ENCODE results near the gene FAM111A. TPM values are rescaled to one million over a fixed set of nuclear protein-coding genes. Genes with fewer than 3 reads are reported as not detected.

FAM111A gene, protein sequence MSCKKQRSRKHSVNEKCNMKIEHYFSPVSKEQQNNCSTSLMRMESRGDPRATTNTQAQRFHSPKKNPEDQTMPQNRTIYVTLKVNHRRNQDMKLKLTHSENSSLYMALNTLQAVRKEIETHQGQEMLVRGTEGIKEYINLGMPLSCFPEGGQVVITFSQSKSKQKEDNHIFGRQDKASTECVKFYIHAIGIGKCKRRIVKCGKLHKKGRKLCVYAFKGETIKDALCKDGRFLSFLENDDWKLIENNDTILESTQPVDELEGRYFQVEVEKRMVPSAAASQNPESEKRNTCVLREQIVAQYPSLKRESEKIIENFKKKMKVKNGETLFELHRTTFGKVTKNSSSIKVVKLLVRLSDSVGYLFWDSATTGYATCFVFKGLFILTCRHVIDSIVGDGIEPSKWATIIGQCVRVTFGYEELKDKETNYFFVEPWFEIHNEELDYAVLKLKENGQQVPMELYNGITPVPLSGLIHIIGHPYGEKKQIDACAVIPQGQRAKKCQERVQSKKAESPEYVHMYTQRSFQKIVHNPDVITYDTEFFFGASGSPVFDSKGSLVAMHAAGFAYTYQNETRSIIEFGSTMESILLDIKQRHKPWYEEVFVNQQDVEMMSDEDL
- 19.0 and 22.1 TPM in 2 replicates for total RNA-seq (ENCODE audit: low replicate concordance)

DNA sequence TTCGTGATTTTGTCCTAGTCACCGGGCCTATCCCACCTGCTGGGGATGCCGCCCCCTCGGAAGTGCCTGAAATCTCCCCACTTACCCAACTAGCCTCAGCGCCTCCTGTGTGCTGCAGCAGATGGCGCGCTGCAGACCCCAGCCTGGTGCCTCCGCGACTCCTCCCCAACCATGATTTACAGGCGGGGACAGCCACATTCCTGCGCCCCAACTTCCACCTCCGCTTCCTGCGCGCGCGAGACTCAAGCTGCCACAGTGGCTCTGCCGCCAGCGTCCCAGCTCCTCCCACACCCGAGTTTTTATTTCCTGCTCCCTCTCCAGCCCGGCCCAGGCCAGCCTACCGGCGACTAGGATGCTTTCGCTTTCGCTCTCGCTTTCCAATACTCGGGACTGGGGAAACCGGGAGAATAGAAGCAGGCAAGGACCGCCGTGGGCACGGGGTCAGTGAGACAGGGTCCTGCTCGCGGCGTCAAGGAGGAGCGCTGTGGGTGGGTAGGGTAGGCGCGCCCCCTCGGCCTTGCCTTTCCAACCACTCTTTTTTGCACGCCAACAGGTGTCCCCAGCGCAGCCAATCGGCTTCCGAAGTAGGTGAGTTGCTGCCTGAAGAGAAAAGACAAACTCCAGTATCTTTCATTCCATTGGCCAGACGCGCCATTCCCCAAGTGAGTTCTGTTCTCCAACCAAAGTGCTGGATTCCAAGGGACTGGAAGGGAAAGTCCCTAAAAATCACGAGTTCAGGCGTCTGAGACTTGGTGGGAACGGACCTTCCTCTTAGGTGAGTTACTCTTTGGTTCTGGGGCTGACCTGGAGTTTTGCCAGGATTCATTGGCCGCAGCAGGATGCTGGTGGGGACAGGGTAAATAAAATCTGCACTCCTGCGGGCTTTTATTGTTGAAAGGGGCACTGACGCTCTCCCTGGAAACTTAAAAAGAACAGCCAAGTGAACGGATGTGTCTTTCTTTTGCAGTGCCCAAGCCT lies at the start of gene FAM111A:
TSS of gene FAM111A (plus strand) at position 327 of the 978 bp plus-strand sequence. CDS start 6,017 bp downstream, outside the sequence.

GRCh38 chr11:59106363-59107336 lies 36.0 kb upstream of the FAM111A start, which contains the start of gene FAM111B:
Gene FAM111B, plus strand, starts transcription at chr11:59107237. Its CDS starts 2,389 bp downstream, at chr11:59109626.

DNA sequence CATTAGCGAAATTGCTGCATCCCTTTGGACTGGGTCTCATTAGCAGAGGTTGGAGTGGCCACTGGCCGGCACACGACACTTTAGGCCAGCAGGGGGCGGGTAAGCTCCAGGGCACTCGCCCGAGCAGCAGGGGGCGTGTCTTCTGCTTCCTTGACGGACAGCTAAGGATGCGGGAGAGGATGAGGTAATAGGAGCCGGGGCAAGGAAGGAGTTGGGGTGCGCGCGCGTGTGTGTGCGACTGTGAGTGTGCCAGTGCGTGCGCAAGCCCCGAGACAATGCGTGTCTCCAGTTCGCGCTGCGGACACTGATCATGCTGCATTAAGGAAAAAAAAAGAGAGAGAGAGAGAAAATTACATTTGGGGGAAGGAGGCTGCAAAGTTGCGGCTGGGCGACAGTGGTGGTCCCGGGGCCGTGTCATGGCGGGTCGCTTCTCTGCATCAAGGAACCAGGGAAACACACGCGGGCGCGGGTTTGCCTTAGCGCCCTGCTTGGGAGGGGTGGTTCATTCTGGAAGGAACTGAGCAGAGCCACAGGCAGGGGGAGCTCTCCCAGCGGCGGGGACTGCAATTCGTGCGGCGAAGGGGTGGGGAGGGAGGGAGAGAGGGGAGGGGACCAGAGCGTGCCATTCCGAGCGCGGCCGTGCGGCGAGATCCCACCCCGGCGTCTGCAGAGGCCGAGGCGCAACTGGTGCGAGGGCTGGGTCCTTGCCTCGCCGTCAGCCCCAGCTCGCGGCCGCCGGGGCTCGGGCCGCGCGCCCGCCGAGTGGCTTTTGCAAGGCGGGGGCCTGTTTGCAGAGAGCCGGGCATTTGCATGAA lies 29.1 kb downstream of the FAM111A start, which contains the start of gene DTX4:
TSS of gene DTX4 (plus strand) at position 625 of the 815 bp plus-strand sequence. CDS start 464 bp downstream, outside the sequence.

Other genes starting within 250 kb of the FAM111A start
- gene GLYATL1, start 203.4 kb upstream of the FAM111A start, total RNA-seq (ENCODE audit: low replicate concordance) = 0.08 TPM in 1 of 2 replicates, not detected in the other
- not detected in 2 replicates for gene GLYATL1B, start 56.5 kb upstream of the FAM111A start, total RNA-seq (ENCODE audit: low replicate concordance)
- 0.12 and 2.6 TPM in 2 replicates for gene FAM111B, start 35.6 kb upstream of the FAM111A start, total RNA-seq (ENCODE audit: low replicate concordance)
- gene DTX4, start 29.3 kb downstream of the FAM111A start, total RNA-seq (ENCODE audit: low replicate concordance) = 0.35 and 1.7 TPM in 2 replicates
- gene MPEG1, start 70.1 kb downstream of the FAM111A start, total RNA-seq (ENCODE audit: low replicate concordance) = not detected in 2 replicates
- not detected in 2 replicates for gene OR5AN1, start 216.0 kb downstream of the FAM111A start, total RNA-seq (ENCODE audit: low replicate concordance)

Measured in smooth muscle cell of the coronary artery (primary cell).